SK-N-SH (cell line): ENCODE results near the gene TMEM97.

Source experiments
- CTCF ChIP-seq: fragments of 200-600 bp; sonication (generic); IDR thresholded peaks from 2 replicates; pipeline ENCODE4 v1.6.1; 2017; ENCODE audit warnings: antibody characterized with exemption, mild to moderate bottlenecking, moderate library complexity
- EZH2phosphoT487 ChIP-seq: fragments of 200-600 bp; sonication (generic); IDR thresholded peaks from 2 replicates; pipeline ENCODE4 v1.6.1; 2017; ENCODE audit warnings: low read depth, mixed run types, mild to moderate bottlenecking, antibody characterized with exemption, moderate library complexity, borderline replicate concordance
- FOXJ3 ChIP-seq: sonication (generic); formaldehyde crosslinking; IDR thresholded peaks from 2 replicates; pipeline ENCODE4 v1.5.1; 2020; ENCODE audit warnings: mild to moderate bottlenecking, missing genetic modification reagents
- GATA2 ChIP-seq: sonication (generic); formaldehyde crosslinking; IDR thresholded peaks from 2 replicates; pipeline ENCODE4 v1.5.0; 2020; ENCODE audit warnings: mild to moderate bottlenecking, missing genetic modification reagents
- MXI1 ChIP-seq: IDR thresholded peaks from 2 replicates; pipeline ENCODE4 v1.6.1; 2012; ENCODE audit warnings: mild to moderate bottlenecking, low read depth, low read length, improper control_type of control experiment
- NRF1 ChIP-seq: IDR thresholded peaks from 2 replicates; pipeline ENCODE4 v1.6.1; 2012; ENCODE audit warnings: low read depth, mild to moderate bottlenecking, low read length
- PBX3 ChIP-seq: IDR thresholded peaks from 2 replicates; pipeline ENCODE4; 2012
- POLR2AphosphoS5 ChIP-seq: IDR thresholded peaks from 2 replicates; pipeline ENCODE4 v1.6.1; 2012; ENCODE audit warnings: low read depth, low read length
- RAD21 ChIP-seq: IDR thresholded peaks from 2 replicates; pipeline ENCODE4 v1.6.1; 2012; ENCODE audit warnings: mild to moderate bottlenecking, low read length
- REST ChIP-seq: IDR thresholded peaks from 2 replicates; pipeline ENCODE4 v1.6.1; 2012; ENCODE audit warnings: mild to moderate bottlenecking, low read depth, low read length, moderate library complexity
- SIN3A ChIP-seq: IDR thresholded peaks from 2 replicates; pipeline ENCODE4 v1.6.1; 2012; ENCODE audit warnings: low read depth, mild to moderate bottlenecking, low read length, moderate library complexity, borderline replicate concordance
- TCF12 ChIP-seq: IDR thresholded peaks from 2 replicates; pipeline ENCODE4 v1.4.0; 2012
- YY1 ChIP-seq: IDR thresholded peaks from 2 replicates; pipeline ENCODE4 v1.4.0; 2012; ENCODE audit warnings: low read depth, mild to moderate bottlenecking
- ZBTB33 ChIP-seq: IDR thresholded peaks from 2 replicates; pipeline ENCODE4 v1.4.0; 2012; ENCODE audit warnings: low read depth, borderline replicate concordance

GRCh38 chr17:28270926-28271325 lies 48.1 kb upstream of the TMEM97 start:
- TF ChIP-seq CTCF (no peak), RAD21 (no peak), POLR2AphosphoS5 (no peak), SIN3A (no peak), TCF12 (no peak), REST (no peak), NRF1 (no peak), PBX3 (no peak), MXI1 (no peak), EZH2phosphoT487 (no peak), ZBTB33 (no peak), GATA2 (no peak), FOXJ3 (CRISPR knock-in tag) (no peak), YY1 (no peak)
